RWPE2 (cell line): ENCODE measurements around the gene PRR18.

Experiments
- ATAC-seq: fragments of 200-7000 bp; cut with Tn5 transposase; 3 replicates; pipeline ENCODE4 v1.9.1; 2021; ENCODE audit warnings: low read depth
- DNase-seq: peaks from one replicate; pipeline ENCODE4 v3.0.0-alpha.2; 2020; ENCODE audit warnings: low spot score
- H3K27ac ChIP-seq: fragments of 450-650 bp; 2 replicates; pipeline ENCODE4 v1.5.1; 2017; ENCODE audit warnings: mild to moderate bottlenecking; ENCODE audit not compliant: poor library complexity, severe bottlenecking
- H3K27me3 ChIP-seq: fragments of 250-450 bp; sonication (Bioruptor Pico); 2 replicates; pipeline ENCODE4 v1.5.1; 2021; ENCODE audit warnings: mild to moderate bottlenecking, moderate library complexity; ENCODE audit not compliant: insufficient read depth, poor library complexity, severe bottlenecking
- H3K36me3 ChIP-seq: fragments of 250-450 bp; sonication (Bioruptor Pico); 2 replicates; pipeline ENCODE4 v1.5.1; 2020; ENCODE audit warnings: low read depth, mild to moderate bottlenecking, moderate library complexity
- H3K4me1 ChIP-seq: fragments of 250-450 bp; sonication (Bioruptor Pico); 2 replicates; pipeline ENCODE4 v1.5.1; 2021; ENCODE audit warnings: mild to moderate bottlenecking, moderate library complexity; ENCODE audit not compliant: insufficient read depth, poor library complexity, severe bottlenecking
- H3K4me3 ChIP-seq: fragments of 250-450 bp; sonication (Bioruptor Pico); 2 replicates; pipeline ENCODE4 v1.5.1; 2021; ENCODE audit warnings: mild to moderate bottlenecking, moderate library complexity; ENCODE audit not compliant: severe bottlenecking
- H3K9me3 ChIP-seq: fragments of 250-450 bp; sonication (Bioruptor Pico); 2 replicates; pipeline ENCODE4 v1.5.1; 2021; ENCODE audit warnings: mild to moderate bottlenecking, moderate library complexity; ENCODE audit not compliant: severe bottlenecking
- CTCF ChIP-seq: fragments of 450-650 bp; IDR thresholded peaks from one replicate; pipeline ENCODE4 v1.5.1; 2017; ENCODE audit warnings: mild to moderate bottlenecking, moderate library complexity; ENCODE audit not compliant: poor library complexity, severe bottlenecking

PRR18 gene

DNA sequence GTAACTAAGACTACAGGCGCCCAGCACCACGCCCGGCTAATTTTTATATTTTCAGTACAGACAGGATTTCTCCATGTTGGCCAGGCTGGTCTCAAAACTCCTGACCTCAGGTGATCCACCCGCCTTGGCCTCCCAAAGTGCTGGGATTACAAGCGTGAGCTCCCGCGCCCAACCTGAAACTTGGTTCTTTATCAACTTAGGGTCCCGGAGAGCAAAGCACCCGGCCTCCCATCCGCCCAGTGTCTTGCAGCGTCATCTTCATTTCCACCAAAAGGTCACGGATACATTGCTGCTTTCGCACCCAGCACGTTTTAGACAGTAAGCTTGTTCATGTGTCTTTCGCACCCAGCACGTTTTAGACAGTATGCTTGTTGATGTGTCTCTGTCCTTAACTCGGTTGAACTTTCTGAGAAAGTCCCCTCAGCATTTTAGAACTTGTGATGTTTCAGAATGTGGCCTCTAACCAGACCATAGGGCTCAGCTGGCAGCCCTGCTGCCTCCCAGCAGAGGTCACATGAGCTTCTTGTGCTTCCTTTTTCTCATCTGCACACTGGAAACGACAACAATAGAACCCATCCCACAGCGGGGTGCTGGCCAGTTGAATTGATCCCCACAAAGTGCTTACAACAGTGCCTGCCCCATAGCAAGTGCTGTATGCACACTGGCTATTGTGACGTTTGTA is 48.8 kb downstream of the PRR18 start:
- Histone ChIP-seq H3K4me1 (no peaks in the 10 kb centered on the region), H3K4me3 (no peak overlapping the region), H3K36me3 (no peaks in the 10 kb centered on the region), H3K9me3 (no peaks in the 10 kb centered on the region), H3K27ac (no peak overlapping the region), H3K27me3 (peaks cover 16% of the 10 kb centered on the region)
- TF ChIP-seq CTCF, result no peak
- no peak for ATAC-seq
- no peak for DNase-seq

- Histone ChIP-seq H3K27ac (no peak overlapping the region), H3K4me1 (no peaks in the 10 kb centered on the region), H3K9me3 (no peaks in the 10 kb centered on the region), H3K4me3 (no peak overlapping the region), H3K27me3 (peaks cover 22% of the 10 kb centered on the region), H3K36me3 (no peaks in the 10 kb centered on the region)
- no peak for ATAC-seq
- TF ChIP-seq CTCF, result no peak
- DNase-seq, result no peak
Observed at GRCh38 chr6:166258854-166259276, 49.3 kb downstream of the PRR18 start.

DNA sequence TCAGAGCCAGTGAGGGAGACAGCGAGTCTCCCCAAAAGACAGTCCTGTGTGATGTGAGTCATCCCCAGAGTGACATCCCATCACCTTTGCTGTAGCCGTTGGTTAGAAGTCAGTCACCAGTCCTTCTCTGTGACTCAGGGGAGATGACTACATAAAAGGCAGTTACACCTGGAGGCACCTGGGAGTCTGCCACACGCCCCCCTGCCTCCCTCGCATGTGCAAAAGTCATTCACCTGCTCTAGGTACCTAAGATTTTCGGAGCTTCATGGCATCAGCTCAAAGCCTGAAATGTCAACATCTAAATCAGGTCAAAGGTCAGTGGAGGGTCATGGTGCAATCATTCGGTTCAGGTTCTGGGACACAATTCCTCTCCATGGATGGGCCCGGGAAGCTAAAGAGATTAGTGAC is 50.3 kb downstream of the PRR18 start:
- ATAC-seq (no peak), DNase-seq (no peak)
- Histone ChIP-seq H3K27ac (no peak overlapping the region), H3K4me1 (no peaks in the 10 kb centered on the region), H3K4me3 (no peak overlapping the region), H3K9me3 (no peaks in the 10 kb centered on the region), H3K36me3 (no peaks in the 10 kb centered on the region), H3K27me3 (peaks cover 31% of the 10 kb centered on the region)
- no peak for TF ChIP-seq CTCF
